Neutrophil (primary cell): Measurements from ENCODE around the gene C12orf76.
"Not testable (repeated sequence)": the region's sequence is repeated elsewhere in the genome, so short reads cannot be mapped to it uniquely, and the experiment has no call there.

ENCODE experiments used
- H3K27ac ChIP-seq: fragments of 200-600 bp; sonication (generic); 2 replicates; pipeline ENCODE4 v1.5.1; 2016; ENCODE audit warnings: mild to moderate bottlenecking, moderate library complexity
- H3K27me3 ChIP-seq: fragments of 200-600 bp; sonication (generic); 2 replicates; pipeline ENCODE4 v1.6.0; 2016; ENCODE audit warnings: mild to moderate bottlenecking
- H3K36me3 ChIP-seq: fragments of 200-600 bp; sonication (generic); 2 replicates; pipeline ENCODE4 v1.5.1; 2017
- H3K4me1 ChIP-seq, 2 experiments: fragments of 200-600 bp in 1 of 2; sonication (generic) in 1 of 2; 1 replicate in 1 of 2; 2 replicates in 1 of 2; pipeline versions ENCODE4 v1.5.1 to v1.6.1; 2013 to 2016; ENCODE audit warnings: low read depth in 1 of 2, low read length in 1 of 2, mild to moderate bottlenecking in 1 of 2, moderate library complexity in 1 of 2; ENCODE audit not compliant: control insufficient read depth in 1 of 2, insufficient read depth in 1 of 2
- H3K4me3 ChIP-seq, 2 experiments: fragments of 200-600 bp in 1 of 2; sonication (generic) in 1 of 2; 1 replicate in 1 of 2; 2 replicates in 1 of 2; pipeline ENCODE4 v1.5.1; 2013 to 2016; ENCODE audit warnings: low read depth in 1 of 2, low read length in 1 of 2, mild to moderate bottlenecking in 1 of 2, moderate library complexity in 1 of 2
- H3K9me3 ChIP-seq: fragments of 200-600 bp; sonication (generic); 2 replicates; pipeline ENCODE4 v1.5.1; 2016
- TF ChIP-seq, protein P1 (sequence below): fragments of 200-600 bp; sonication (generic); IDR thresholded peaks from 2 replicates; pipeline ENCODE4 v1.5.1; 2016; ENCODE audit warnings: antibody characterized with exemption

The C12orf76 gene

DNA sequence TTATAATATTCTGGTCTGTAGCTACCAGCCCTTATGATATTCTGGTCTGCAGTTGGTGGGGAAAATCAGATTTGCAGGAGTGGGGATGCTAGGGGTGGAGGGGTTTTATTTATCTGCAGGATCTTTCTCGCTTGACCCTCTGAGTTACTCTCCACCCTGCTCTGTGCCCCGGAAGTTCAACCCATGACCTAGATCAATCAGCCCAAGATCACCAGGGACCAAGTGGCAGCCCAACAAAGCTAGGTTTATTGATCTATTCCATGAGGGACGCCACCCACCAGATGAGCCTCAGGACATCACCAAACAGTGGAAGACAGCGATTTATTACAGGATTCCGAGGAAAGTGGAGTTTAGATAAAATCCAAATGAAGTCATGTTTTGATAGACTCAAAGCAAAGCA is 25.8 kb upstream of the C12orf76 start:
- Histone ChIP-seq H3K27ac (no peak overlapping the region), H3K4me3 (no peak overlapping the region), H3K36me3 (no peaks in the 10 kb centered on the region), H3K4me1 (peaks cover 6 to 7% of the 10 kb centered on the region in 2 experiments), H3K27me3 (peaks cover 28% of the 10 kb centered on the region), H3K9me3 (no peaks in the 10 kb centered on the region)
- TF ChIP-seq, protein P1, sequence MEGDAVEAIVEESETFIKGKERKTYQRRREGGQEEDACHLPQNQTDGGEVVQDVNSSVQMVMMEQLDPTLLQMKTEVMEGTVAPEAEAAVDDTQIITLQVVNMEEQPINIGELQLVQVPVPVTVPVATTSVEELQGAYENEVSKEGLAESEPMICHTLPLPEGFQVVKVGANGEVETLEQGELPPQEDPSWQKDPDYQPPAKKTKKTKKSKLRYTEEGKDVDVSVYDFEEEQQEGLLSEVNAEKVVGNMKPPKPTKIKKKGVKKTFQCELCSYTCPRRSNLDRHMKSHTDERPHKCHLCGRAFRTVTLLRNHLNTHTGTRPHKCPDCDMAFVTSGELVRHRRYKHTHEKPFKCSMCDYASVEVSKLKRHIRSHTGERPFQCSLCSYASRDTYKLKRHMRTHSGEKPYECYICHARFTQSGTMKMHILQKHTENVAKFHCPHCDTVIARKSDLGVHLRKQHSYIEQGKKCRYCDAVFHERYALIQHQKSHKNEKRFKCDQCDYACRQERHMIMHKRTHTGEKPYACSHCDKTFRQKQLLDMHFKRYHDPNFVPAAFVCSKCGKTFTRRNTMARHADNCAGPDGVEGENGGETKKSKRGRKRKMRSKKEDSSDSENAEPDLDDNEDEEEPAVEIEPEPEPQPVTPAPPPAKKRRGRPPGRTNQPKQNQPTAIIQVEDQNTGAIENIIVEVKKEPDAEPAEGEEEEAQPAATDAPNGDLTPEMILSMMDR, result no peak

DNA sequence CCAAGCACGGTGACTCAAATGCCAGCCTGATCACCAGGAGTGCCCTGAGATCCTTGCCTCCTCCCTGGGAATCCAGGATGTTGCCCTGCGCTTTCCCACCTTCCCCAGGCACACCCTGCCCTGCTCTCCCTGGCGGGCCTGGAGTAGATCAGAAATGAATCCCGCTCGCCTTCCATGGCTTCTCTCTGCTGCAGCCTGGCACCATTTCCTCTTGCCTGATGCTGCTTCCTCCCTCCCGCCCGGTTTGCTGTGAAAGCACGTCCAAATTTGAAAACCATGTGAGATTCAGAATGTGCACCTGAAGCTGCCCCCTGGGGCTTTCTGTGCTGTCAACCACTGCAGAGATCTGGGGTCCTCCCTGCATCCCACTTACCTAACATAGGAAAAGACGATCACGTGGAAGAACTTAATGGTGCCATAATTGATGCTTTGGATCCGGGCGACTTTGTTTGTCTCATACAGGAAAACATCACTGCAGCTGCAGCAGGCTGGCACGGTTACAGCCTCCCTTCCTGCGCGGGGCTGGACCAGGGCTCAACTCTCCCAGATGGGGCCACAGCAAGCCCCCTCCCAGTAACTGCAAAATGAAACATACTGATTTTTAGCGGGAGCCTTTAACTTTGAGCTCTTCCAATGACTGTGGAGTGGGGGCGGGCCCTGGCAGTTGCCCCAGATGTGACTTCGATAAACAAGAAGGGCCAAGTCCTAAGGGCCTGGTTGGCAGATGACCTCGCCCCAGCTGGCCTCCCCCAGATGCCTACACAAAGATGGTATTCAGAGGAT is 24.9 kb upstream of the C12orf76 start:
- H3K36me3 ChIP-seq, result no peaks in the 10 kb centered on the region
- H3K9me3 ChIP-seq, result no peaks in the 10 kb centered on the region
- peaks cover 28% of the 10 kb centered on the region for H3K27me3 ChIP-seq
- no peak overlapping the region for H3K27ac ChIP-seq
- H3K4me3 ChIP-seq, result peak overlapping the region; percentile 10 to 18
- TF ChIP-seq, protein P1, result no peak
- H3K4me1 ChIP-seq, result peaks cover 6 to 7% of the 10 kb centered on the region in 2 experiments

DNA sequence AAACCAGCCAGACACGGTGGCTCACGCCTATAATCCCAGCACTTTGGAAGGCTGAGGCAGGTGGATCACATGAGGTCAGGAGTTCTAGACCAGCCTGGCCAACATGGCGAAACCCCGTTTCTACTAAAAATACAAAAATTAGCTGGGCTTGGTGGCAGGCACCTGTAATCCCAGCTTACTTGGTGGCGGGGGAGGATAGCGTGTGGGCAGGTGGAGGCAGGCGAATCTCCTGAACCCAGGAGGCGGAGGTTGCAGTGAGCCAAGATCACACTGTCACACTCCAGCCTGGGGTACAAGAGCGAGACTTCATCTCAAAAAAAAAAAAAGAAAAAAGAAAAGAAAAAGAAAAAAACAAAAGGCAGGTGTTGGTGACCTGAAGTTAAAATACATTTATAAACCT is 24.3 kb upstream of the C12orf76 start:
- H3K27ac ChIP-seq, H3K4me1 ChIP-seq, H3K4me3 ChIP-seq, H3K9me3 ChIP-seq, H3K36me3 ChIP-seq: not testable (repeated sequence)
- peaks cover 28% of the 10 kb centered on the region for H3K27me3 ChIP-seq

DNA sequence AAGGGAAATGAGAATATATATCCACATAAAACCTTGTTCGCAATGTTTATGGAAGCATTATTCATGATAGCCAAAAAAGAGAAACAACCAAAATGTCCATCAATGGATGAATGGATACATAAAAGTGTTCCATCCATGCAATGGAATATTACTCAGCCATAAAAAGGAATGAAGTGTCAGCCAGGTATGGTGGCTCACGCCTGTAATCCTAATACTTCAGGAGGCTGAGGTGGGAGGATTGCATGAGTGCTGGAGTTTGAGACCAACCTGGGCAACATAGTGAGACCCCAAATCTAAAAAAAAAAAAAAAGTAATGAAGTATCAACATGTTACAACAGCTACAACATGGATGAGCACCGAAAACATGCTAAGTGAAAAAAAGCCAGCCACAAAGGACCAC is 23.6 kb upstream of the C12orf76 start:
- Histone ChIP-seq H3K27ac (no peak overlapping the region), H3K27me3 (peaks cover 28% of the 10 kb centered on the region), H3K4me1 (peaks cover 6 to 7% of the 10 kb centered on the region in 2 experiments), H3K36me3 (no peaks in the 10 kb centered on the region), H3K9me3 (no peaks in the 10 kb centered on the region), H3K4me3 (no peak overlapping the region)
- TF ChIP-seq, protein P1, result no peak

DNA sequence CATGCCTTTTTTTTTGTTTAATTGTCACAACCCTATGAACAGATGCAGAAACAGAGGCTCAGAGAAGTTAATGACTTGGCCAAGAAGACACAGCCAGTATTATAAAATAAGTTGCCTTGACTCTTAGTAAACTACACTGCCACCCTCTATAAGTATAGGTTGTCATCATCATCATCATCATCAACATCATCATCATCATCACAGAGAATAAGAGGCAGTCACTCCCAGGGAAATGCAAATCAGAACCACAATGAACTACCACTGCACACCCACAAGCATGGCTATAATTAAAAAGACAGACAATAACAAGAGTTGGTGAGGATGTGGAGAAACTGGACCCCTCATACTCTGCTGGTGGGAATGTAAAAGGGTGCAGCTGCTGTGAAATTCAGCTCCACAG is 23.2 kb upstream of the C12orf76 start:
- H3K4me3 ChIP-seq, result no peak overlapping the region
- H3K36me3 ChIP-seq, result no peaks in the 10 kb centered on the region
- TF ChIP-seq, protein P1, result no peak
- H3K4me1 ChIP-seq, result peaks cover 6 to 7% of the 10 kb centered on the region in 2 experiments
- no peak overlapping the region for H3K27ac ChIP-seq
- peaks cover 28% of the 10 kb centered on the region for H3K27me3 ChIP-seq
- H3K9me3 ChIP-seq, result no peaks in the 10 kb centered on the region

DNA sequence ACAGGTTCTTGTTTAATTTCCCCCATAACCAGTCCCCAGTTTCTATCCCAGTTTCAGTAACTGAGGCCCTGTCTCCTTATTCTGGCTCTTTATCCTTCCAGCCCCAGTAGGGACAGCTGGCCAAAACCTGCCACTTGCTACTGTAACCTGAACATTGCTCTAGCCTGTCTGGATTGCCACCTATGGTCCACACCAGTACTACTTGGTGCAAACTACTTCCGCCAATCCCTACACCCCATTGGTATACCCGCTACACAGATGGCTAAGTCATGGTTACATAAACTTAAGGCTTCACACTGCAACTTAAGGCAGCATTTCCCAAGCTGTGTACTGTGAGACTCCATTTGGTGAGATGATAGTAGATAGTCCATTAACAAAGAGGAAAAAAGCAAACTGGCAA is 20.3 kb upstream of the C12orf76 start:
- peaks cover 15% of the 10 kb centered on the region for H3K27me3 ChIP-seq
- H3K36me3 ChIP-seq, result no peaks in the 10 kb centered on the region
- no peak overlapping the region for H3K4me3 ChIP-seq
- no peak overlapping the region for H3K27ac ChIP-seq
- H3K4me1 ChIP-seq, result peaks cover 6 to 7% of the 10 kb centered on the region in 2 experiments
- H3K9me3 ChIP-seq, result no peaks in the 10 kb centered on the region
- TF ChIP-seq, protein P1, result no peak

DNA sequence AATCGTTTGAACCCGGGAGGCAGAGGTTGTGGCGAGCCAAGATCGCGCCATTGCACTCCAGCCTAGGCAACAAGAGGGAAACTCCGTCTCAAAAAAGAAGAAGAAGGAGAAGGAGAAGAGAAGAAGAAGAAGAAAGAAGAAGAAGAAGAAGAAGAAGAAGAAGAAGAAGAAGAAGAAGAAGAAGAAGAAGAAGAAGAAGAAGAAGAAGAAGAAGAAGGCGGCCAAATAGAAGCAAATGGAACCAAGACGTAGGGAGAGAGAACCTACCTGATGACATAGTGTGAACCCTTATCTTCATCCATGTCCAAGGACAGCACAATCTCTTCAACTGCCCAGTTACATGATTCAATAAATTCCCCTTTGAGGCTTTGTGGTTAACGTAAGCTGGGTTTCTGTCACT is 19.8 kb upstream of the C12orf76 start:
- H3K36me3 ChIP-seq, H3K4me3 ChIP-seq, H3K9me3 ChIP-seq, H3K27me3 ChIP-seq, H3K4me1 ChIP-seq, H3K27ac ChIP-seq: not testable (repeated sequence)
